Measurements from ENCODE around the gene ZFAND2B. TPM values are rescaled to one million over a fixed set of nuclear protein-coding genes. Genes with fewer than 3 reads are reported as not detected.
A peak's percentile ranks its signal among the peaks of the same experiment; 100 is the strongest.

Gene ZFAND2B
- total RNA-seq, 4 donors from 2014 or later = 34.7 to 44.5 (median 37.6) TPM

DNA sequence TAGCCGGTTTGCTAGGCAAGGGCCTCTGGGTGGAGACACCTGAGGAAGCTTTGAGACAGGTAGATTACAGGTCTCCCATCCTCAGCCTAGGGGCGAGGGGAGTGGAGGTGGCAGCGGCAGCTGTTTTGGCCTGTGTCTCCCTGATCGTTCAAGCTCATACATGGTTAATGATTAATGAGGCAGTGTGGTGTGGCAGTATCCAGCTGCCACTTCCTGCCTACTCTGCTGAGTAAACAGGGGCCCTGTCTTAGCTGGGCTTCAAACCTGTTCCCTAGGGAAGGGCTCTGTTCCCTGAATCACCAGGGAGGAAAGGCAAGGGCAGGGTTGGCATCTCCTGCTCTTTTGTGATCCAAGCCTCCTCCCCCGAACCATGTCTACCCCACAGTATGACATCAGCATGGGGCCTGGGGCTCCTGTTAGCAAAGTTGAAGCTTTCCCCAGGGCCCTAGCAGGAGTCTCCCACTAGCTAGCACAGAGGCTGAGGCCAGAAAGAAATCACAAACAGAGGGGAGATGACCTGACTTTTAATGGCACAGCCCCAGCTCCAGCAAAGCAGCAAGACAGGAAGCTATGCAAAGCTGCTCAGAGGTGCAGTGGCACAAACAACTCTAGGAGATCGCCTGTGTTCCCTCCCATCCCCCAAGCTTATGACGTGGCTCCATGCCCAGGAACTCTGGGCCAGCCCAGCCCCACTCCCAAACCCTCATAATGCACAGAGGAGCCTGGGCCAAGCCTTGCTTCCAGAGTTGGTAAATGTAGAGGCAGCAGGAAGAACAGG, 42.8 kb downstream of the ZFAND2B start:
- TF ChIP-seq POLR2AphosphoS5 (IDR thresholded peaks at IDR 0.05) = peak; percentile 46
- TF ChIP-seq EP300 (IDR thresholded peaks at IDR 0.05) = no peak
- Histone ChIP-seq H3K27me3 (no peaks in the 10 kb centered on the region), H3K9me3 (no peaks in the 10 kb centered on the region), H3K4me1 (peaks cover 3 to 89% (median 29%) of the 10 kb centered on the region in 3 donors), H3K36me3 (peaks cover 0 to 47% of the 10 kb centered on the region in 2 donors), H3K4me3 (peak overlapping the region in 1 of 2 donors; percentile 1), H3K27ac (peak overlapping the region; percentile 45 to 90 (median 88))
- peak; percentile 46 for ATAC-seq
- WGBS, 2 donors (ENCODE audit: low coverage in 1 of 2) = 0% methylated on average over 1 of the region's 7 CpGs; no CpG with 5 or more reads in 1 of the 2 donors

DNA sequence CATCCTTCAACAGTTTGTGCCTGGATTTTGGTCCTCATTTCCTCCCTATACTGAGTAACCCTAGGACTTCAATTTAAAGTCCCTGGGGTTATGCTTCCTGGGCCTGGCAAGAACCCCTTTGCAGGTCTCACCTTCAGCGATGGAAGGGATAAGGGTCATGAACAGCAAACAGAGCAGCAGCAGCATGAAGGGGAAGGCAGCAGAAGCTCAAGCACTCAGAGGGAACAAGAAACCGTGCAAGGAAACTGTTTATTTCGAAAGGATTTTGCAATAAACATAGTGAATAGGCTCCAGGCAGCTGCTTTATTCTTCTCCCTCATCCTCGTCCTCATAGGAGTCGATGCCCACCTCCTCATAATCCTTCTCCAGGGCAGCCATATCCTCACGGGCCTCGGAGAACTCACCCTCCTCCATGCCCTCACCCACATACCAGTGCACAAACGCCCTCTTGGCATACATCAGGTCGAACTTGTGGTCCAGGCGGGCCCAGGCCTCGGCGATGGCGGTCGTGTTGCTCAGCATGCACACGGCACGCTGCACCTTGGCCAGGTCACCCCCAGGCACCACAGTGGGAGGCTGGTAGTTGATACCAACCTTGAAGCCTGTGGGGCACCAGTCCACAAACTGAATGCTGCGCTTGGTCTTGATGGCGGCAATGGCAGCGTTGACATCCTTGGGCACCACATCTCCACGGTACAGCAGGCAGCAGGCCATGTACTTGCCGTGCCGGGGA, 43.6 kb downstream of the ZFAND2B start:
- peaks cover 0 to 47% of the 10 kb centered on the region in 2 donors for H3K36me3 ChIP-seq
- H3K9me3 ChIP-seq = no peaks in the 10 kb centered on the region
- peaks cover 3 to 90% (median 34%) of the 10 kb centered on the region in 3 donors for H3K4me1 ChIP-seq
- WGBS, 2 donors (ENCODE audit: low coverage in 1 of 2) = 63 to 74% methylated on average over 3 to 15 of the region's 22 CpGs
- no peaks in the 10 kb centered on the region for H3K27me3 ChIP-seq
- H3K27ac ChIP-seq = peak overlapping the region; percentile 17 to 90 (median 88)
- no peak overlapping the region for H3K4me3 ChIP-seq
- TF ChIP-seq EP300 (IDR thresholded peaks at IDR 0.05) = no peak
- no peak for ATAC-seq

DNA sequence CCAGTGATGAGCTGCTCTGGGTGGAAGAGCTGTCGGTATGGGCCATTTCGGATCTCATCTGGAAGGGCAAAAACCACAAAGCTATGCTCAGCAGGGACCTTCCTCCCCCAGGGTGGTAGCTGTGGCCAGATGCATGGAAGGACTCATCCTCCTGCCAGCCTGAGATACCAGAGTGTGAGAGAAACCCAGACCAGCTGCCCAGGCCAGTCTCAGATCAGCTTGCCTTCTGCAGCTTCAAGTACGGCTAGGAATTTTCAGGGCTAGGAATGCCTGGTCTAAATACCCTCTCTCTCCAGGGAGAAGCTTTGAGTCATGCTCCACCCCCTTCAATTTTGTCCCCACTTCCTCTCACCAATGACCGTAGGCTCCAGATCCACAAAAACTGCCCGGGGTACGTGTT, 45.1 kb downstream of the ZFAND2B start:
- Histone ChIP-seq H3K36me3 (peaks cover 0 to 46% of the 10 kb centered on the region in 2 donors), H3K4me1 (peaks cover 0 to 80% (median 26%) of the 10 kb centered on the region in 3 donors), H3K27me3 (no peaks in the 10 kb centered on the region), H3K27ac (peak overlapping the region in 3 of 4 donors; percentile 87 to 90 (median 88)), H3K9me3 (no peaks in the 10 kb centered on the region), H3K4me3 (no peak overlapping the region)
- no peak for ATAC-seq
- WGBS, 2 donors (ENCODE audit: low coverage in 1 of 2) = no CpG with 5 or more reads among the region's 6 CpGs
- TF ChIP-seq EP300 (IDR thresholded peaks at IDR 0.05) (no peak), POLR2AphosphoS5 (IDR thresholded peaks at IDR 0.05) (no peak), POLR2A (IDR thresholded peaks at IDR 0.05) (no peak)
- TF ChIP-seq, protein P1, sequence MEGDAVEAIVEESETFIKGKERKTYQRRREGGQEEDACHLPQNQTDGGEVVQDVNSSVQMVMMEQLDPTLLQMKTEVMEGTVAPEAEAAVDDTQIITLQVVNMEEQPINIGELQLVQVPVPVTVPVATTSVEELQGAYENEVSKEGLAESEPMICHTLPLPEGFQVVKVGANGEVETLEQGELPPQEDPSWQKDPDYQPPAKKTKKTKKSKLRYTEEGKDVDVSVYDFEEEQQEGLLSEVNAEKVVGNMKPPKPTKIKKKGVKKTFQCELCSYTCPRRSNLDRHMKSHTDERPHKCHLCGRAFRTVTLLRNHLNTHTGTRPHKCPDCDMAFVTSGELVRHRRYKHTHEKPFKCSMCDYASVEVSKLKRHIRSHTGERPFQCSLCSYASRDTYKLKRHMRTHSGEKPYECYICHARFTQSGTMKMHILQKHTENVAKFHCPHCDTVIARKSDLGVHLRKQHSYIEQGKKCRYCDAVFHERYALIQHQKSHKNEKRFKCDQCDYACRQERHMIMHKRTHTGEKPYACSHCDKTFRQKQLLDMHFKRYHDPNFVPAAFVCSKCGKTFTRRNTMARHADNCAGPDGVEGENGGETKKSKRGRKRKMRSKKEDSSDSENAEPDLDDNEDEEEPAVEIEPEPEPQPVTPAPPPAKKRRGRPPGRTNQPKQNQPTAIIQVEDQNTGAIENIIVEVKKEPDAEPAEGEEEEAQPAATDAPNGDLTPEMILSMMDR (IDR thresholded peaks at IDR 0.05) = no peak

DNA sequence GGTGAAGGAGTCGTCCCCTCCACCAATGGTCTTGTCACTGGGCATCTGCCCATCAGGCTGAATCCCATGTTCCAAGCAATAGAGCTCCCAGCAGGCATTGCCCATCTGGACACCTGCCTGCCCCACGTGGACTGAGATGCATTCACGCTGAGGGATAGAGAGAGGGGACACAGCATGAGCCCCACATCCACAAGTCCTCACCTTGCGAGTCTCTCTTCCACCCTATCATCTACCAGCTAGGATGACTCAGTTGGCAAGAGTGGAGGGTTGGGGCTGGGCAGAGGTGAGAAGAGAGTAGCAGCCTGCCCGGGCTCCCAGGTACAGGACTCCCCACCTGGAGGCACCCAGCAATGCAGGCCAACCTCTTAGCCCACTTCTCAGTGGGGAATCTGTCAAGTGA, 45.5 kb downstream of the ZFAND2B start:
- Histone ChIP-seq H3K27ac (peak overlapping the region in 3 of 4 donors; percentile 87 to 90 (median 88)), H3K4me3 (peak overlapping the region in 1 of 2 donors; percentile 66), H3K9me3 (no peaks in the 10 kb centered on the region), H3K27me3 (no peaks in the 10 kb centered on the region), H3K36me3 (peaks cover 0 to 42% of the 10 kb centered on the region in 2 donors), H3K4me1 (peaks cover 0 to 75% (median 26%) of the 10 kb centered on the region in 3 donors)
- ATAC-seq = no peak
- TF ChIP-seq EP300 (IDR thresholded peaks at IDR 0.05) = no peak
- no peak for TF ChIP-seq POLR2A (IDR thresholded peaks at IDR 0.05)
- TF ChIP-seq POLR2AphosphoS5 (IDR thresholded peaks at IDR 0.05) = no peak
- TF ChIP-seq, protein P1 (IDR thresholded peaks at IDR 0.05) = no peak
- WGBS, 2 donors (ENCODE audit: low coverage in 1 of 2) = 65% methylated on average over 2 of the region's 5 CpGs; no CpG with 5 or more reads in 1 of the 2 donors

DNA sequence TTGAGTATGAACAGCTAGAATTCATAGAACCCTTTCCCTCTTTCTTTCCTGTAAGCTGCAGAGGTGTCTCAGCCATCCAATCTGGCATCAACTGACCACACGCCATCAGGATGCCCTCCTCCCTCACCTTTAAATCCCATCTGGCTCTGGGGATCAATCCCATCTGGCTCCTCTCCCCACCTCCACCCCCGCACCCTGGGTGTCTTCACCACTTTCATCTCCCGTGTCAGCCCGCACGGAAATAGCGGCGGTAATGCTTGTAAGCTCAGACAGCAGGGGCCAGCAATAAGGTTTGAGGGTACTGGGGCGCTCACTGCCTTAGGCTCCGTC, 46.0 kb downstream of the ZFAND2B start:
- 0 to 57% methylated on average over 1 to 2 of the region's 9 CpGs for WGBS, 2 donors (ENCODE audit: low coverage in 1 of 2)
- no peak for ATAC-seq
- peak overlapping the region; percentile 53 to 66 for H3K4me3 ChIP-seq
- peaks cover under 1% of the 10 kb centered on the region for H3K27me3 ChIP-seq
- TF ChIP-seq POLR2A (IDR thresholded peaks at IDR 0.05) = no peak
- TF ChIP-seq POLR2AphosphoS5 (IDR thresholded peaks at IDR 0.05) = no peak
- no peak for TF ChIP-seq EP300 (IDR thresholded peaks at IDR 0.05)
- TF ChIP-seq, protein P1 (IDR thresholded peaks at IDR 0.05) = no peak
- peaks cover 0 to 38% of the 10 kb centered on the region in 2 donors for H3K36me3 ChIP-seq
- H3K27ac ChIP-seq = peak overlapping the region; percentile 47 to 90 (median 88)
- no peaks in the 10 kb centered on the region for H3K9me3 ChIP-seq
- H3K4me1 ChIP-seq = peaks cover 0 to 71% (median 26%) of the 10 kb centered on the region in 3 donors

All from gastroesophageal sphincter (tissue), 4 donors.